Neural cell (in vitro differentiated cells): ENCODE data around the gene NUTM1. TPM values are rescaled to one million over a fixed set of nuclear protein-coding genes. Genes with fewer than 3 reads are reported as not detected.
"Not testable (repeated sequence)": the region's sequence is repeated elsewhere in the genome, so short reads cannot be mapped to it uniquely, and the experiment has no call there.

Experiments
- H2AFZ ChIP-seq: fragments of 200-600, 300-800 bp; sonication (generic), shearing (Covaris generic); 2 replicates; pipeline ENCODE4 v1.6.0; 2014; ENCODE audit warnings: low read depth, mild to moderate bottlenecking, antibody characterized with exemption, low read length, moderate library complexity
- H3F3A ChIP-seq: fragments of 200-600 bp; shearing (Covaris generic); 2 replicates; pipeline ENCODE4 v1.6.1; 2016; ENCODE audit warnings: mild to moderate bottlenecking, moderate library complexity, mixed read lengths, antibody characterized with exemption, low read length; ENCODE audit not compliant: insufficient read depth, poor library complexity, severe bottlenecking
- H3K27ac ChIP-seq: fragments of 200-600, 300-800 bp; sonication (generic), shearing (Covaris generic); 2 replicates; pipeline ENCODE4 v1.5.1; 2014; ENCODE audit warnings: mild to moderate bottlenecking, low read length, moderate library complexity
- H3K27me3 ChIP-seq: fragments of 300-800, 200-600 bp; sonication (generic), shearing (Covaris generic); 2 replicates; pipeline ENCODE4 v1.6.0; 2014; ENCODE audit warnings: mild to moderate bottlenecking, low read depth, low read length, moderate library complexity; ENCODE audit not compliant: insufficient read depth
- H3K36me3 ChIP-seq: fragments of 300-800, 200-600 bp; sonication (generic), shearing (Covaris generic); 2 replicates; pipeline ENCODE4 v1.5.1; 2014; ENCODE audit warnings: mild to moderate bottlenecking, antibody characterized with exemption, low read length, moderate library complexity; ENCODE audit not compliant: insufficient read depth
- H3K4me2 ChIP-seq: fragments of 300-800, 200-600 bp; sonication (generic), shearing (Covaris generic); 2 replicates; pipeline ENCODE4 v1.6.0; 2014; ENCODE audit warnings: mild to moderate bottlenecking, low read length
- H3K4me3 ChIP-seq: fragments of 300-800, 200-600 bp; sonication (generic), shearing (Covaris generic); 2 replicates; pipeline ENCODE4 v1.5.1; 2014; ENCODE audit warnings: mild to moderate bottlenecking, low read length, moderate library complexity
- H3K79me2 ChIP-seq: fragments of 200-600 bp; shearing (Covaris generic); replicated peaks from 2 replicates; pipeline ENCODE4 v1.6.0; 2014; ENCODE audit warnings: mild to moderate bottlenecking, low read length, moderate library complexity; ENCODE audit not compliant: insufficient read depth
- H3K9ac ChIP-seq: fragments of 300-800, 200-600 bp; sonication (generic), shearing (Covaris generic); 2 replicates; pipeline ENCODE4 v1.6.1; 2016; ENCODE audit warnings: mild to moderate bottlenecking, low read length, mixed read lengths
- H3K9me2 ChIP-seq: fragments of 200-600 bp; shearing (Covaris generic); 2 replicates; pipeline ENCODE4 v1.6.1; 2016; ENCODE audit warnings: mild to moderate bottlenecking, low read length, mixed read lengths; ENCODE audit not compliant: insufficient read depth
- H3K9me3 ChIP-seq: fragments of 200-600, 300-800 bp; sonication (generic), shearing (Covaris generic); 2 replicates; pipeline ENCODE4 v1.6.1; 2016; ENCODE audit warnings: mild to moderate bottlenecking, mixed run types, low read length, moderate library complexity, mixed read lengths
- H4K20me1 ChIP-seq: fragments of 200-600 bp; shearing (Covaris generic); 2 replicates; pipeline ENCODE4 v1.6.1; 2016; ENCODE audit warnings: mild to moderate bottlenecking, mixed run types; ENCODE audit not compliant: insufficient read depth
- EP300 ChIP-seq: fragments of 450-650 bp; conservative IDR thresholded peaks from 2 replicates; pipeline ENCODE4 v1.6.1; 2014; ENCODE audit warnings: antibody characterized with exemption, mild to moderate bottlenecking, moderate library complexity; ENCODE audit not compliant: poor library complexity, severe bottlenecking
- EZH2 ChIP-seq: fragments of 200-600, 300-800 bp; shearing (Covaris generic), sonication (generic); IDR thresholded peaks from 2 replicates; pipeline ENCODE4 v1.6.1; 2014; ENCODE audit warnings: antibody characterized with exemption, low read length, borderline replicate concordance, mild to moderate bottlenecking; ENCODE audit not compliant: insufficient read depth, poor library complexity, severe bottlenecking
- MXI1 ChIP-seq: fragments of 450-650 bp; conservative IDR thresholded peaks from 2 replicates; pipeline ENCODE4 v1.6.1; 2014; ENCODE audit warnings: antibody characterized with exemption, mild to moderate bottlenecking; ENCODE audit not compliant: poor library complexity, severe bottlenecking
- POLR2AphosphoS5 ChIP-seq: IDR thresholded peaks from 2 replicates; pipeline ENCODE4 v1.6.1; 2012
- RAD21 ChIP-seq: fragments of 450-650 bp; conservative IDR thresholded peaks from 2 replicates; pipeline ENCODE4 v1.6.1; 2014; ENCODE audit warnings: antibody characterized with exemption, mild to moderate bottlenecking, moderate library complexity
- SMC3 ChIP-seq: fragments of 450-650 bp; conservative IDR thresholded peaks from 2 replicates; pipeline ENCODE4 v1.6.1; 2014; ENCODE audit warnings: antibody characterized with exemption, mild to moderate bottlenecking, moderate library complexity; ENCODE audit not compliant: poor library complexity
- TAF1 ChIP-seq: IDR thresholded peaks from 2 replicates; pipeline ENCODE4 v1.6.1; 2012; ENCODE audit warnings: low read depth
- polyA plus RNA-seq: library from polyadenylated mRNA; depleted of rRNA; stranded (reverse); fragments of >200 nt; gene quantifications from 2 replicates; pipeline ENCODE4 v1.2.3, GENCODE V29; 2014
- TF ChIP-seq, protein P1 (sequence below): fragments of 450-650 bp; IDR thresholded peaks from 2 replicates; pipeline ENCODE4 v1.5.1; 2014; ENCODE audit warnings: antibody characterized with exemption, mild to moderate bottlenecking, moderate library complexity; ENCODE audit not compliant: poor library complexity, severe bottlenecking
- TF ChIP-seq, protein P2 (sequence below): IDR thresholded peaks from 2 replicates; pipeline ENCODE4 v1.6.1; 2012; ENCODE audit warnings: borderline replicate concordance

The NUTM1 gene
- polyA plus RNA-seq, 1 donor from 2014 or later, result not detected

DNA sequence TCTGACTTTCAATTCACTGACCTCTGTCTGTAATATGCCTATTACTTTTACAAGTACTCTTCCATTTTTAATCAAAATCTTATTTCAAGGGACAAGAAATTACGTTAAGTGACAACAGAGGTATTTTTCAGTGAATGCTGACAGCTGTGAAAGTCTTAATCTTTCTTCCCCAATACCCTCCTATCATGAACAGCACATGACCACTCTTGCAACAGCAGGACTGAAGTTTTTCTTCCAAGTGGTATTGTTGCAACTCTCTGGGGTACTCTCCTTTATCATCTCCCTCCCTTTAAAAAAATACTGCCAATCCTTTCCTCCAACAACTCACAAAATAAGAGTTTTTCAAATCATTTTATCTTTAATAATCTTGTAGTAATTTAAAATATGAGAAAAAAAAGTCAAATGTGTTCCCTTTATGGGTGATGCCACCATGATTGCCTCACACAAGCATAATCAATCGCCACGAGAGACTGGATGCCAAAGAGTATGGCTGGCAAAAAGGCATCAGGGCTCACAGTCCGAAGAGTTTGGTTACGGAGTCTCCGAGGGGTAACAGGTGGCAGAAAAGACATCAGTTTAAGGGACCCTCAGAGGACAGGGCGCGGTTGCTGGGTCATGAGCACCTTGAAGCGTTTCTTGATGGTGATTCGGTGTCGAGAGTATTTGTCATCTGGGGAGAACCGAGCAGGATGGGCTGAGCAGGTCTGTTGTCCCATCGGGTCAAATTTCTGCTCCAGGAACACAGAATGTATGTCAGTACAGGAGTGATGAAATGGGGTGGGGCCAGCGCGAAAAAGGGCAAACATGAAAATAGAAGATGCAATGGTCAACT, 1.5 kb upstream of the NUTM1 start:
- H3K9me3 ChIP-seq, result no peaks in the 10 kb centered on the region
- no peaks in the 10 kb centered on the region for H4K20me1 ChIP-seq
- TF ChIP-seq EZH2 (no peak), POLR2AphosphoS5 (no peak), MXI1 (no peak), SMC3 (no peak), TAF1 (no peak), EP300 (no peak), RAD21 (no peak)
- TF ChIP-seq, protein P1, sequence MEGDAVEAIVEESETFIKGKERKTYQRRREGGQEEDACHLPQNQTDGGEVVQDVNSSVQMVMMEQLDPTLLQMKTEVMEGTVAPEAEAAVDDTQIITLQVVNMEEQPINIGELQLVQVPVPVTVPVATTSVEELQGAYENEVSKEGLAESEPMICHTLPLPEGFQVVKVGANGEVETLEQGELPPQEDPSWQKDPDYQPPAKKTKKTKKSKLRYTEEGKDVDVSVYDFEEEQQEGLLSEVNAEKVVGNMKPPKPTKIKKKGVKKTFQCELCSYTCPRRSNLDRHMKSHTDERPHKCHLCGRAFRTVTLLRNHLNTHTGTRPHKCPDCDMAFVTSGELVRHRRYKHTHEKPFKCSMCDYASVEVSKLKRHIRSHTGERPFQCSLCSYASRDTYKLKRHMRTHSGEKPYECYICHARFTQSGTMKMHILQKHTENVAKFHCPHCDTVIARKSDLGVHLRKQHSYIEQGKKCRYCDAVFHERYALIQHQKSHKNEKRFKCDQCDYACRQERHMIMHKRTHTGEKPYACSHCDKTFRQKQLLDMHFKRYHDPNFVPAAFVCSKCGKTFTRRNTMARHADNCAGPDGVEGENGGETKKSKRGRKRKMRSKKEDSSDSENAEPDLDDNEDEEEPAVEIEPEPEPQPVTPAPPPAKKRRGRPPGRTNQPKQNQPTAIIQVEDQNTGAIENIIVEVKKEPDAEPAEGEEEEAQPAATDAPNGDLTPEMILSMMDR, result no peak
- TF ChIP-seq, protein P2, sequence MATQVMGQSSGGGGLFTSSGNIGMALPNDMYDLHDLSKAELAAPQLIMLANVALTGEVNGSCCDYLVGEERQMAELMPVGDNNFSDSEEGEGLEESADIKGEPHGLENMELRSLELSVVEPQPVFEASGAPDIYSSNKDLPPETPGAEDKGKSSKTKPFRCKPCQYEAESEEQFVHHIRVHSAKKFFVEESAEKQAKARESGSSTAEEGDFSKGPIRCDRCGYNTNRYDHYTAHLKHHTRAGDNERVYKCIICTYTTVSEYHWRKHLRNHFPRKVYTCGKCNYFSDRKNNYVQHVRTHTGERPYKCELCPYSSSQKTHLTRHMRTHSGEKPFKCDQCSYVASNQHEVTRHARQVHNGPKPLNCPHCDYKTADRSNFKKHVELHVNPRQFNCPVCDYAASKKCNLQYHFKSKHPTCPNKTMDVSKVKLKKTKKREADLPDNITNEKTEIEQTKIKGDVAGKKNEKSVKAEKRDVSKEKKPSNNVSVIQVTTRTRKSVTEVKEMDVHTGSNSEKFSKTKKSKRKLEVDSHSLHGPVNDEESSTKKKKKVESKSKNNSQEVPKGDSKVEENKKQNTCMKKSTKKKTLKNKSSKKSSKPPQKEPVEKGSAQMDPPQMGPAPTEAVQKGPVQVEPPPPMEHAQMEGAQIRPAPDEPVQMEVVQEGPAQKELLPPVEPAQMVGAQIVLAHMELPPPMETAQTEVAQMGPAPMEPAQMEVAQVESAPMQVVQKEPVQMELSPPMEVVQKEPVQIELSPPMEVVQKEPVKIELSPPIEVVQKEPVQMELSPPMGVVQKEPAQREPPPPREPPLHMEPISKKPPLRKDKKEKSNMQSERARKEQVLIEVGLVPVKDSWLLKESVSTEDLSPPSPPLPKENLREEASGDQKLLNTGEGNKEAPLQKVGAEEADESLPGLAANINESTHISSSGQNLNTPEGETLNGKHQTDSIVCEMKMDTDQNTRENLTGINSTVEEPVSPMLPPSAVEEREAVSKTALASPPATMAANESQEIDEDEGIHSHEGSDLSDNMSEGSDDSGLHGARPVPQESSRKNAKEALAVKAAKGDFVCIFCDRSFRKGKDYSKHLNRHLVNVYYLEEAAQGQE, result no peak
- H3F3A ChIP-seq, result no peaks in the 10 kb centered on the region
- H2AFZ ChIP-seq, result no peak overlapping the region
- H3K9me2 ChIP-seq, result no peaks in the 10 kb centered on the region
- H3K4me2 ChIP-seq, result peak overlapping the region; percentile 24
- H3K79me2 ChIP-seq, result peaks cover 16% of the 10 kb centered on the region
- peak overlapping the region; percentile 77 for H3K4me3 ChIP-seq
- H3K36me3 ChIP-seq, result no peaks in the 10 kb centered on the region
- no peaks in the 10 kb centered on the region for H3K27me3 ChIP-seq
- no peak overlapping the region for H3K9ac ChIP-seq
- H3K27ac ChIP-seq, result no peak overlapping the region

DNA sequence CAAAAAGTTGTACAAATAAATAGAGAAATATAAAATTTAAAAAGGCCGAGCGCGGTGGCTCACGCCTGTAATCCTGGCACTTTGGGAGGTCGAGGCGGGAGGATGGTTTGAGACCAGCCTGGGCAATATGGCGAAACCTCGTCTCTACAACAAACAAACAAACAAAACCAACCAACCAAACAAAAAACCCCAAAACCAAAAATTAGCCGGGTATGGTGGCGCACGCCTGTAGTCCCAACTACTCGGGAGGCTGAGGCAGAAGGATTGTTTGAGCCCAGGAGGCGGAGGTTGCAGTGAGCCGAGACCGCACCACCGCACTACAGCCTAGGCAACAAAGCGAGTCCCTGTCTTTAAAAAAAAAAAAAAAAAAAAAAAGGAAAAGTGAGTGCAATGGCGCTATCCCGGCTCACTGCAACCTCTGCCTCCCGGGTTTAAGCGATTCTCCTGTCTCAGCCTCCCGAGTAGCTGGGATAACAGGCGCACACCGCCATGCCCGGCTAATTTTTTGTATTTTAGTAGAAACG, 840 bp upstream of the NUTM1 start:
- H3K9me3 ChIP-seq, H3F3A ChIP-seq, H3K9me2 ChIP-seq, H3K27me3 ChIP-seq, H3K36me3 ChIP-seq, H4K20me1 ChIP-seq: not testable (repeated sequence)
- peaks cover 12% of the 10 kb centered on the region for H3K79me2 ChIP-seq
- peak overlapping the region; percentile 79 for H3K9ac ChIP-seq
- H2AFZ ChIP-seq, result peak overlapping the region; percentile 99
- H3K4me3 ChIP-seq, result peak overlapping the region; percentile 77
- peak overlapping the region; percentile 24 for H3K4me2 ChIP-seq
- peak overlapping the region; percentile 89 for H3K27ac ChIP-seq
